Activated CD4-positive, CD25-positive, alpha-beta regulatory T cell treated with anti-CD3 and anti-CD28 coated beads, Interleukin-2, amount 50 U/mL, for 24 hours (primary cell): ENCODE measurements around the gene RPL28.

Source experiments
- ATAC-seq, 2 donors: fragments of 150-1000 bp; cut with Tn5 transposase; one replicate each; pipeline ENCODE4 v1.10.0; 2021; ENCODE audit warnings: mild to moderate bottlenecking in 1 of 2, moderate library complexity in 1 of 2

The RPL28 gene

GRCh38 chr19:55385724-55386492 lies at the start of gene RPL28:
Gene RPL28 (plus strand): TSS chr19:55385932. CDS start chr19:55386358, 426 bp downstream.
- peak; percentile 78 to 79 for ATAC-seq

DNA sequence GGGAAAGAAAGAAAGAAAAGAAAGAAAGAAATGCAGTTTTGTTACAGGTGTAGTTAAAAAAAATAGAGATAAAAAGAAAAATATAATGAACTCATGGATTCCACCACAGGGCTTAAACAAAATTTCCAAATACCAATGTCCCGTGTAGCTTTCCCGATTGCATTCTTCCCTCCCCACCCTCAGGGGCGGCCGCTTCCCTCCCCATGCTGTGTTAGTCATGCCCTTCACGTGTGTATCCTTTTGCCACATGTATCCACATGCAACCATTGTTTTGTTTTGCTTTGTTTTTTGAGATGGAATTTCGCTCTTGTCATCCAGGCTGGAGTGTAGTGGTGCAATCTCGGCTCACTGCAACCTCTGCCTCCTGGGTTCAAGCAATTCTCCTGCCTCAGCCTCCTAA lies 49.6 kb upstream of the RPL28 start:
- ATAC-seq, result no peak

DNA sequence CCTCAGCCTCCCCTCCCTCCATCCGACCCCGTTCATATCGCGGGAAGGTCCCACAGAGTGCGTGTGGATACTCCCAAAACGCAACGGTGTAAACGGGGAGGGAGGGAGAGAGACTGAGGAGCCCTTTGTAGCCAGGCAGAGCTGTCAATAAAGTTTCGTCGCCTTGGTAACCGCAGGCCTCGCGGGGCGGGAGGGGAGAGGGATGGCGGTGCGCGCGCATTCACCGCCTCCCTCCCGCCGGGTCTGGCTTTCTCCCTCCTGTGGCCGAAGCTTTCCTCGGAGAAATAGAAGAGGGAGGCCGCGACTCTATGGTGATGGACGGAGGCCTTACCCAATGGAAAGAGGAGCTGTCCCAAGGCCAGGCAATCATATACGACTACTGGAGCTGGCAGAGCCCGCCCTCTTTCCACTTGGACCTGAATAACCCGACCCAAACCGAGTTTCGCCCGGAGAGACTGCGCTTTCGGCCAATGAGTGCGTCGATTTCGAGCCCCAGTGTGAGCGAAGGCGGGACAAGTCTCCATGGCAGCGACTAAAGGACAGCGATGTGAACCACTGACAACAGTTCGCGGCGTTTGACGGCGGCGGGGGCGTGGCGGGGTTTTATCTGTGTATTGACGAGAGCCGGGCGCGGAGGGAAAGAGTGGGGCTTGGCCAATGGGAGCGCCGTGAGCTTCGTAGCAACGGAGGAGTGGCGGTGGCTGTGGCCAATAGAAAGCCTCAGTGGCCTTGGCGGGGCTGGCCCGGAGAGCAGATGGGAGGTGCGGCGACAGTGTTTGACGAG lies 46.4 kb upstream of the RPL28 start, which contains the start of gene KMT5C:
TSS of gene KMT5C (plus strand) at position 772 of the 784 bp plus-strand sequence. CDS start 2,061 bp downstream, outside the sequence.
- peak; percentile 84 to 86 for ATAC-seq

DNA sequence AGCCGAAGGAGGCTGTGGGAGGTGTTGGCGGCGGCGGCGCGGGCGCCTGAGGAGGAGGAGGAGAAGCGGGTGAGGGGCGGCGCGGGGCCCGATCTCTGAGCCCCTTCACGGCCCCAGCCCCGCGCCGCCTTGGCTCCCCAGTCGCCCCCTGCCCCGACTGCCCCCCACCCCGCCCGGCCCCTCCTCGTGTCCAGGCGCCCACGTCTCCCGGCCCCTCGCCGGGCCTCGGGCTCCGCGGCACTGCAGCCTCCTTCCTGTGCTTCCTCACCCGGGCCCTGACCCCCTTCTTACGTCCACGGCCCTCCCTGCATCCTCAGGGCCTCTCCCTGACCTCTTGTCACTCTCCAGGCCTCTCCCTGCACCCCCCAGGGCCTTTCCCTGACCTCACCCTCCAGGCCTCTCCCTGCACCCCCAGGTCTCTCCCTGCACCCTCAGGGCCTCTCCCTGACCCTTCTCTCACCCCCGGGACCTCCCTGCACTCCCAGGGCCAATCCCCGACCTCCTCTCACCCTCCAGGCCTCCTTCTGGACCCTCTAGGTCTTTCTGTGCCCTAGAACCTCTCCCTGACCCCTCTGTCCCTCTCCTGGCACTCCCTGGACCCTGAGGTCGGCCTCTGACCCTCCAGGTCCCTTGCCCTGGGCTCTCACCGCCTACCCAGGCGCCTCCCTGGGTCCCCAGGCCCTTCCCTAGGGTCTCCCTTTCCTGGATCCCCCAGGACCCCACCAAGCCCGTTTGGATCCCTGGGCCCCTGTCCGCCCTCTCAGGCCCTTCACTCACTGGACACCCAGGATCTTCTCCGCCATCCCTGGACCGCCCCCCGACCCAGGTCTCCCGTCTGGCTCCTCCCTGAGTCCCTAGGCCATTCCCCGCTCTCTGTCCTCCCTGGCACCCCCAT lies 45.6 kb upstream of the RPL28 start:
- ATAC-seq, result no peak

DNA sequence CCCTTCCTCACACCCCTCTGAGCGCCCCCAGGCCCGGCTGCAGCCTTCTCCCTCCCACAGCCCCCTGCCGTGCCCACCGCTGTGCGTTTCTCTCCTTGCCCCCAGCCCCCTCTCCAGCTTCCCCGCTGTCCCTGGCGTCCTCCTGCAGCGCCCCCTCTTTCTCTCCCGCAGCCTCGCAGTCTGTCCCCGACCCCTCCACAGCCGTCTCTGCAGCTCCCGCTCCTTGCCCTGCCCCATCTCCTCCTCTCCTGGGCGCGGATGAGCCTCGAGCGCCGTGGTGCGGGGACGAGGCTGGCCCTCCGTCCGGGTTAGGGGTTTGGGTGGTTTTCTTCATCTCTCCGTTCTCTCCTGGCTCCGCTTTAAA lies 45.0 kb upstream of the RPL28 start:
- no peak for ATAC-seq

DNA sequence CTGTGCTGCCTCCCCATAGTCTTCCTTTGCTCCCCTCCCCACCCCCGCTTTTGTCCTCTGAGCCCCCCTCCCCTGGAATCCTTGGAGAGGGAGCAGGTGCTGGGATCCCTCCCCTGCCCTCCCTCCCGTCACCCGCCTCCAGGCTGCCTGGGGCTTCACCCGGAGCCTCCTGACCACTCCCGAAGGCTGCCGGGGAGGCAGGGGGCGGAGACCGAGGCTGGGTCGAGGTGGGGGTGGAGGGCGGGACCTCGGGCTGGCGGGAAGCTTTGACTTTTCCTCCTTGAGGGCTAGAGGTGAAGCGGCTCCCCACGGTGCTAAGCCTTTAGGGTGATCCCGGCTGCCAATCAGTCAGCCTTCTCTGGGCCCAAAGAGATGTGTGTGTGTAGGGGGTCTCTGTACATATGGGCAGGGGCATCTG lies 44.6 kb upstream of the RPL28 start:
- no peak for ATAC-seq

GRCh38 chr19:55341595-55342531 lies 43.9 kb upstream of the RPL28 start:
- ATAC-seq, result no peak

DNA sequence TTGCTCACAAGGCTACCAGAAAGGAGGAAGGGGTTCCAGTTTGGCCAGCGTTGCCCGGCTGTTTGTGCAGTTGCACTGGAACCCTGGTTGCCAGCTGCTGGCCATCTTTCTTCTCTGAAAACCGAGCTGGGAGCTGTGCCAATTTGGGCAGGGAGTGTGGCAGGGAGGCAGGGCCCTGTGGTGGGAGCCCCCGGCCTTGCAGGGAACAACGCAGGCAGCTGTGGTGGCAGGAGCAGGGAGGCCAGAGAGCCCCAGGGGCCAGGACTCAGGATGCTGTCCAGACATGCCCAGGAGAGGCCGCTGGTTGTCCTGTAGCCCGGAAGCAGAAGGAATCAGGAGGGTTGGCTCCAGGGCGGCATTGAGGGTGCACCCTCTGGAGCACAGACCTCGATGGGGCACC lies 41.3 kb upstream of the RPL28 start:
- ATAC-seq, result no peak

- no peak for ATAC-seq
Measured at GRCh38 chr19:55345101-55345817, 40.5 kb upstream of the RPL28 start.

DNA sequence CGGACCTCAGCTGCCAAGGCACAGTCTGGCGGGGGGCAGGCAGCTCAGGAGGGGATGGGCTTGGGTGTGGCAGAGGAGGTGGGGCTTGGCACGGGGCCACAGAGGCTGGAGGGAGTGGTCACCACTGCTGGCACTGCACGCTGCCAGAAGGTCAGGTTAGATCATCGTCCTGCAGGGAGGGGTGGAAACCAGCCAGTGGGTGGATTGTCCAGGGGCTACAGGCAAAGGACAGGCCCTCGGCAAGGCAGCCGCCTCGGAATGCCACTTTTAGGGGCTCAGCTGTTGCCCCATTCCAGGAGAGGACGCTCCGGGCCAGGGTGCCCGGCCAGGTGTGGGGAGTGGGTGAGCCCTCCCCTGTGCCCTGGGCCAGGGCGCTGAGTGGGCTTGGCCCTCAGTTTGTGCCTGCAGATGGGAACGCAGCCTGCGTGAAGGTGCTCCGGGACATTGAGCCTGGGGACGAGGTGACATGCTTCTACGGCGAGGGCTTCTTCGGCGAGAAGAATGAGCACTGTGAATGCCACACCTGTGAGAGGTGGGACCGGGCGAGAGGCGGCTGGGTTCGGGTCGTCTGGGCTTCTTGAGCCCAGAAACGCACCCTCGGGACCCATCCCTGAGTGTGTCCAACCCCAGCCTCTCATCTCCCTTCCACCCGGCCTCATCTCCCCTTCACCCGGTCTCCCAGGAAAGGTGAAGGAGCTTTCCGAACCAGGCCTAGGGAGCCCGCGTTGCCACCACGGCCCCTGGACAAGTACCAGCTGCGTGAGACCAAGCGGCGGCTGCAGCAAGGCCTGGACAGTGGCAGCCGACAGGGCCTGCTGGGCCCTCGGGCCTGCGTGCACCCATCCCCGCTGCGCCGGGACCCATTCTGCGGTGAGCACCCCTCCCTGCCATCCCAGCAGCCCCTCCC lies 39.7 kb upstream of the RPL28 start:
- no peak for ATAC-seq

DNA sequence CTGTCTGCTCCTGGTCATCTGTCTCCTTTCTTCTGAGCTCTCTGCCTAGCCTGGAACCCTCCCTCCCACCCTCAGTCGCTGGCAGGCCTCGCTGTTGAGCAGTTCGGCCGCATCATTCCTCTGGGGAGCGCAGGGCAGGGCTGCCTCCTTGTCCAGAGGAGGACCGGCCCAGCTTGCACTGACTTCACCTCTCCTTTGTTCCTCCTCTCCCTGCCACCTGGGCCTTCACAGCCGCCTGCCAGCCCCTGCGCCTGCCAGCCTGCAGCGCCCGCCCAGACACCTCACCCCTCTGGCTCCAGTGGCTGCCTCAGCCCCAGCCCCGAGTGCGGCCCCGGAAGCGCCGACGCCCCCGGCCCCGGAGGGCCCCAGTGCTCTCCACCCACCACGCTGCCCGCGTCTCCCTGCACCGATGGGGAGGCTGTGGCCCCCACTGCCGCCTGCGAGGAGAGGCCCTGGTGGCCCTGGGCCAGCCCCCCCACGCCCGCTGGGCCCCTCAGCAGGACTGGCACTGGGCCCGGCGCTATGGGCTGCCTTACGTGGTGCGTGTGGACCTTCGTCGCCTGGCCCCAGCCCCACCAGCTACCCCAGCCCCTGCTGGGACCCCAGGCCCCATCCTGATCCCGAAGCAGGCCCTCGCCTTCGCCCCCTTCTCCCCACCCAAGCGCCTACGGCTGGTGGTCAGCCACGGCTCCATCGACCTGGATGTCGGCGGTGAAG lies 38.8 kb upstream of the RPL28 start:
- no peak for ATAC-seq

GRCh38 chr19:55347442-55348009 lies 38.2 kb upstream of the RPL28 start:
- no peak for ATAC-seq

GRCh38 chr19:55348317-55349034 lies 37.3 kb upstream of the RPL28 start:
- no peak for ATAC-seq

DNA sequence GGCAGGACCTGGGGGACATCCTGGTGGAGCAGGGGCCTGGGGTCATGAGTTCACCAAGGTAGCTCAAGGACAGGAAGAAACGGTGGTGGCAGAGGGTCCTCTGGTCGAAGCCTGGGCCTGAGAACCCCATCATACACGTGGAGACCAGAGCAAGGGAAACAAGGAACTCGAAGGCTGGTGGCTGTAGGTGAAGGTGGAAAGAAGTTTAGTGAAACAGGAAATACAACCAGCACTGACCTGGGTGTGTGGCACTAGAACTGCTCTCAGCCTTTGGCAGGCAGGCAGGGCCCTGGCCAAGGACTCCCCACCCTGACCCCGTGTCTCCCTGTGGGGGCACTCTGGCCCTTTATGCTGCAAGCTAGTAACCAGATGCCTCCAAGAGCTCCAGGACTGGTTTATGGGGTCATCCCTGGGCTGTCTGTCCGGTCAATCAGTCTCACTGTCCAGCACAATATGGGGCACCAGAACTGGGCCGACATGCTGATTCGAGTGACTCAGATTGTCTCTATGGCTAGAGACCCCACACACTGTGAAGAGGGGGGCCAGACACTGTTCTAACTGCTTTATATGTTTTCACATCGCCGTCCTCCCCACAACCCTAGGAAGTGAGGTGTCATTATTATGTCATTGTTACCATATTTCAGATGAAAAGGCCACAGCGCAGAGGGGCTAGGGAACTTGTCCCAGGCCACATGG lies 35.0 kb upstream of the RPL28 start:
- no peak for ATAC-seq

DNA sequence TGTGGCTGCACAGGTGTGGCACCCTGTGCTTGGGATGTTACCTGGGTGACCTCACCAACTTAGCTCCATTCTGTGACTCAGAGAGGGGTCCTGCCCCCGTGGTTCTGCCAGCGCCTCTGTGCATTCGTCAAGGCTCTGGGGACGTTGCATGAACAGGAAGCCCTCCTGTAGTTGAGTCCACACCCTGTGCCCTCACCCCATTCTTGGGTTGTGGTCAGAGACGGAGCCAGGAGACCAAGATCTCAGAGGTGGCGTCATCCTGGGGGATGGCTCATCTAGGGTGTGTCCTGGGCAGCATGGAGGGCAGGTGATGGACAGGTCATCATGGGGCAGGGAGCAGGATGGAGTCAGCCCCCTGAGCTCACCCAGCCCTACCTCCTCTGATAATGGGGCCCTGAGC lies 33.7 kb upstream of the RPL28 start:
- ATAC-seq, result no peak

DNA sequence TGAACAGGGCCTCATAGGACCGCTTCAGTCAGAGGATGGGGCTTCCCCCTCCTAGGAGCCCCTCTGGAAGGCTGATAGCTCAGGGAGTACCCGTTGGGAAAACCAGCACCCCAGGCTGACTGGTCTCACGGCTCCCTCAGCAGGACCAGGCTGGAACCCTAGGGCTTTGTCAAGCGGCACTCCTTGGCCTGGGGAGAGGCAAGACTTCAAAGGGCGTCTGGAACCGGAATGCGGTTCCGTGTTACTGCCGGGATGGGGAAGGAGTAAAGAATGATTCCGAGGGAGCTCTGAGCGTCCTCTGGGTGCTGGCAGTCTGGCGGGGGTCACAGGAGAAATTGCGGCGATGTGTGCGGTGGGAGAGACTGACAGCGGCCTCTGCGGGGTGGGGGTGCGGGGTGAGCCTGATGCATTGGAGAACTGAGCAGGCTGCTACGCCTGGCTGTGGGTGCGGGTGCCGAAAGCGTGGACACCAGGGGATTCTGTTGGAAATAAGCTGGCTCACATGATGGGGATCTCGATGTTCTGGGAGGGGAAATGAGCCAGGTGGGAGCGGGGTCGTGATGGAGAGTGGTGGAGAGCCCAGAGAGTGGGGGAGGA lies 33.1 kb upstream of the RPL28 start:
- no peak for ATAC-seq

DNA sequence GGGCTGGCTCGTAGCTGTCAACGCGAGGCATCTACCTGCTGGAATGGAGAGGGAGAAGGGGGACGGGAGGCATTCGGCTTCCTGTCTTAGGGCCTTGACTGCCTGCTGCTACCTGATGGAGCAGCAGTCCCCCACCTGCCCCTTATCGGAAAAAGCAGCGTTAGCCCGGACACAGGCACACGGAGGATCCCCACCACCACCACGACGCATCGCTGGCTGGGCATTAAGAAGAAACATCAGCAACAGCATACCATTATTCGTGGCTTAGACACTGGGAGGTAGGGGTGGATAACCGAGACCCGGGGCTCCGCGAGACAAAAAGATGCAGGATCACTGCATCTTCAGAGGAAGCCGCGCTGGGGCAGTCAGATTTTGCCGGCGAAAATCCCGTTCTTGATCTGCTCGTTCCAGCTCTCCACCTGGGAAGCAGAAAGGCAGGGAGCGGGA lies 32.4 kb upstream of the RPL28 start:
- ATAC-seq, result no peak
